GM21528 (cell line): Measurements from ENCODE around the gene CDH8.

Experiments used
- ATAC-seq: cut with Tn5 transposase; IDR thresholded peaks from one replicate; pipeline ENCODE4 v1.9.1; 2021; ENCODE audit warnings: mild to moderate bottlenecking, moderate library complexity; ENCODE audit not compliant: unreplicated experiment, low FRiP score

Gene CDH8, protein sequence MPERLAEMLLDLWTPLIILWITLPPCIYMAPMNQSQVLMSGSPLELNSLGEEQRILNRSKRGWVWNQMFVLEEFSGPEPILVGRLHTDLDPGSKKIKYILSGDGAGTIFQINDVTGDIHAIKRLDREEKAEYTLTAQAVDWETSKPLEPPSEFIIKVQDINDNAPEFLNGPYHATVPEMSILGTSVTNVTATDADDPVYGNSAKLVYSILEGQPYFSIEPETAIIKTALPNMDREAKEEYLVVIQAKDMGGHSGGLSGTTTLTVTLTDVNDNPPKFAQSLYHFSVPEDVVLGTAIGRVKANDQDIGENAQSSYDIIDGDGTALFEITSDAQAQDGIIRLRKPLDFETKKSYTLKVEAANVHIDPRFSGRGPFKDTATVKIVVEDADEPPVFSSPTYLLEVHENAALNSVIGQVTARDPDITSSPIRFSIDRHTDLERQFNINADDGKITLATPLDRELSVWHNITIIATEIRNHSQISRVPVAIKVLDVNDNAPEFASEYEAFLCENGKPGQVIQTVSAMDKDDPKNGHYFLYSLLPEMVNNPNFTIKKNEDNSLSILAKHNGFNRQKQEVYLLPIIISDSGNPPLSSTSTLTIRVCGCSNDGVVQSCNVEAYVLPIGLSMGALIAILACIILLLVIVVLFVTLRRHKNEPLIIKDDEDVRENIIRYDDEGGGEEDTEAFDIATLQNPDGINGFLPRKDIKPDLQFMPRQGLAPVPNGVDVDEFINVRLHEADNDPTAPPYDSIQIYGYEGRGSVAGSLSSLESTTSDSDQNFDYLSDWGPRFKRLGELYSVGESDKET

DNA sequence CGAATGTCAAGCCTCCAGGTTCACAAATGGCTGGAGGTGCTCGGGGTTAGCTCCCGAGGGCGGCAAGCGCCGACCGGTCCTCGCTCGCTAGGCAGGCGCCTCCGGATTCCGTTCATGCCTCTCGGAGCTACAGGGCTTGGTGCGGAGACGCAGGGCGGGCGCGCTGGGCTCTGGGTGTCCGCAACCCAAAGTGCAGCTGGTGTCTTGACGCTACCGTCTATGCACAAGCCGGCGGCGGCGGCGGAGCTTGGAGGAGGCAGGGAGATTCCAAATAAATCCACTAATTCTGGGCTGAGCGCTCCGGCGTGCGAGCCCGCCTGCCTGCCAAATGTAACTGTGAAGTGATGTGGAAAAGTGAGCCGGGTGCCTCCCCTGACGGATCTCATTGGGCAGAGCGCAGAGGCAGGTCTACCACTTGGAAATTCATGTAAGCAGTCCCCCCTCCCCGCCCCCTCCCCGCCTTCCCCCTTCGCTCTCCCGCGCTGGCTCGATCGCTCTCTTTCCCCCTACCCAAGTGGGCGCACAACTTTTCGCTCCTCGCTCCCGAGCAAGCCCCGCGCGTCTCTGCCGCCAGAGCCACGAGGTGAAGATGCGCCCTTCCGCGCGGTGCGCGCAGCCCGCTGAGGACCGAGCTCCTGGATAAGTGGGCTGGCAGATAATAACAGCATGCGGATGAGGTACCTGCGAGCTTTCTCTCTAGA is at the start of gene CDH8:
TSS of gene CDH8 (minus strand) at position 338 of the 701 bp plus-strand sequence. CDS start 15,035 bp downstream, outside the sequence.
- ATAC-seq = no peak

DNA sequence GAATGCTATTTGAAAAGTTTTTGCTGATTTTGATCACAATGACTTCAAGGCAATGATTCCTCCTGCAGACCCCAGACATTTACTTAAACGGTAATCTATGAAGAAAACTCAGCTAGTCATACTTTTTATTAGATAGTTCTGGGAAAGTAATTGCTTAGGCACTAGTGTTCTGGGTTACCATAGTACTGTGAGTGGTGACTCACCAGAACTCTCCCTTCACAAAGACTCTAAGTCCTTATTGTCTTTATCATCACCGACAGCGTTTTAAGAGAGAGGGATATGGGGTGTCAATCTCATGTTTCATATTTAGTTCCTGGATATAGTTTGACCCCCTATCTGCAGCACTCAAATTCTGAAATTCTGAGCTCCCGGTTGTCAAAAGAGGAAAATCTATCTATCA is 43.0 kb upstream of the CDH8 start:
- ATAC-seq = no peak

DNA sequence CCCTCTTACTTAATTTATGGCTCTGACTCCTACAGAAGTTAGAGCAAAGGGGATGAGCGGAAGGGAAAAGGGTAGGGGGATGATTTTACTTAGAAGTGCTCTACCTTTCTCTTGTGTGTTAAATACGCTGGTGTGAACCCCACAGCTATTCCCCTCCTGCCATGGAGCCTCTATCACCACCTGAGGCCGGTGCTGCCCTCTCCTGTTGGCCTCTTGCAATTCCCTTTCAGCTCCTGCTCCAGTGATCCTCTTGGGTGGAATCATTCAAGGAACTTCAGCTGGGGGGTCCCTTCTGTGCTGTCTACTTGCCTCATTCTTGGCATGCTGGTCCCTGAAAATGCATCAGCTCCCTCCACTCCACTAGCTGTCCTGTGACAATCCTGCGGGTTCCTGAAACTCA is 41.8 kb upstream of the CDH8 start:
- no peak for ATAC-seq

DNA sequence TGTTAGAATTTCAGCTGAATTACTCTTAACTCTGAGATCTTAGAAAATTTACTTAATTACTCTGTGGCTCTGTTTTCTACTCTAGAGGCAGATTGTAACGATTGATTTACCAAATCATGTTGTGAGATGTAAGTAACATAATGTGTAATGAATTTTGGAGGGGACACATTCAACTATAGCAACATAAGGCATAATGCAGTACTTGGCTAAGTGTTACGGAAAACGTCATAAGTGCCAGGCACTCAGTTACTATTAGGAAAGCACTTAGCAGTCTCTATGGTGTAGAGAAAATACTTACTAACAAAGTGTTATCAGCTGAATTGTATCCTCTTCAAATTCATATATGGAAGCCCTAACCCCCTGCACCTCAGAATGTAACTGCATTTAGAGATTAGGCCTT is 40.6 kb upstream of the CDH8 start:
- ATAC-seq = no peak

DNA sequence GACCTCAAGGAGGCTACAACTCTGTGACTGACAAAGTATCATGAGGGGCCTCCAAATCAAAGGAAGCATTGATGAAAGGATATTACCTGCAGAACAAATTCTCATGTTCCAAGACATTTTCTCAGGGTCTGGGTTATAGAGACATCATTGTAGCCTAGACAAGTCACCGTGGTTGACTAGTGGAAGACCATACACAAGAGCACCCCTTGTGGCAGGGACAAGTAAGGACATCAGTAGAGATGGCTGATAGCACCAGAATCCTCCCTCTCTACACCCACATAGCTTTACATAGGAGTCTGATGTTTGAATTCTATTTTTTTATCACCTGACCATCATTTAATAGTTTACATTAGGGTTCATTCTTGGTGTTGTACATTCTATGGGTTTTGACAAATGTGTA is 32.5 kb upstream of the CDH8 start:
- no peak for ATAC-seq

DNA sequence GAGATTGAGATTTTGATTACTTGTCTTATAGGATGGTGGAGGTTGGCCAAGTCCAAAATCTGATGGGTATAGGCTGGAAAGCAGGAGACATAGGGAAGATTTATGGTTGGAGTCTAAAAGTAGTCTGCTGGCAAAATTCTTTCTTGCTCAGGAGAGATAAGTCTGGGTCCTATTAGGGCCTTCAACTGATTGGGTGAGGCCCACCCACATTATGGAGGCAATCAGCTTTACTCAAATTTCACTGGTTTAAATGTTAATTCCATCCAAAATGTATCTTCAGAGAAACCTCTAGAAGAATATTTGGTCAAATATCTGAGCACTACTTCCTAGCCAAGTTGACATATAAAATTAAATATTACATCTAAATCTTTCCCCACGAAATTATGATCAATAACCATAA is 31.7 kb upstream of the CDH8 start:
- ATAC-seq = no peak

DNA sequence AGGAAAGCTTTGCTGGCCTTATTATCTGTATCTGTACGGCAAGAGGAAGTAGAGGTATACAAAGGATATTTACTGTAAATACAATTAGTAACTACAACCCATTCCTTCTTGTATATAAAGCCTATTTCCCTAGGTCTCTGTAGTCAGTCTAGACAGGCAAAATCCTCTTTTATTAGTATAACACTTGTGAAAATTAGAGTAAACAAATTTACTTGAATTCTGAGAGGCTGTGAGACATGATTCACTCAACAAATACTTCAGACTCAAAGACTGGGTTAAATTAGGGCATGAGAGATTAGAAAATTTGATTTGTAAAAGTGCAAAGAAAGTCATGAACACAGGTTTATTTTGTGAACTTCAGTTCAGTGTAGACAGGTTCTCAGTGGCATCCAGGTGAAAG is 30.9 kb upstream of the CDH8 start:
- ATAC-seq = no peak

DNA sequence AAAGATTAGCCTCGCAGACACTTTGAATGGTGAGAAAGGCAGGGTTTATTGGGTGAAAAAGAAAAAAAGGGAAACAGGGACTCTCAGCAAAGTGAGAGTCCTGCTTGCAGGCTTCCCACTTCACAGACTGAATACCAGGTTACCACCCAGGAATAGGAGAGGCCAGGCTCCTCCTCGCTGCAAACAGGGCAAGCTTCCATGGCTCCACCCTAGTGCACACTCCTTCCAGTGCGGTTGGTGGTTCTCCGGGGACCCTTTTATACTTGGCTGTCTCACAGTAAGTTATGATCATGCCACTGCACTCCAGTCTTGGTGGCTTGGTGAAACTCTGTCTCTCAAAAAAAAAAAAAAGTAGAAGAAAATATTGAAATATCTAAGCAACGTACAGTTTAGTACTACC is 30.5 kb upstream of the CDH8 start:
- no peak for ATAC-seq

DNA sequence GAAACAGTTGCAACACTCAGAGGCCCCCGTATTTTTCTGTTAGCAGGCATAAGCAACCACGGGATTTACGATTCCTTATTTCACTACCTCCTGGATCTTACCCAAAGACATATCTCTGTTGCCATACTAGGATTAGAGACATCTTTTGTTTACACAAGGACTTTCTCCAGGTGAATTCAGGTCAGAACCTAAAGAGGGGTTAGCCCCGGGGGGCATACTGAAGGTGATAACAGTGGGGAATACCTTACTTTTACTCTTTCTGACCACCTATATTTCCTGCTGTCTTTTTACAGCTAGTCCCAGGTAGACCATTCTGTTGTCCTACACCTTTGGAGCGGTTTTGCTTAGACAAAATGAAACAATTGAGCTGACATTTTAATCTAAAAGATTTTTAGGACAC is 27.9 kb upstream of the CDH8 start:
- ATAC-seq = no peak

DNA sequence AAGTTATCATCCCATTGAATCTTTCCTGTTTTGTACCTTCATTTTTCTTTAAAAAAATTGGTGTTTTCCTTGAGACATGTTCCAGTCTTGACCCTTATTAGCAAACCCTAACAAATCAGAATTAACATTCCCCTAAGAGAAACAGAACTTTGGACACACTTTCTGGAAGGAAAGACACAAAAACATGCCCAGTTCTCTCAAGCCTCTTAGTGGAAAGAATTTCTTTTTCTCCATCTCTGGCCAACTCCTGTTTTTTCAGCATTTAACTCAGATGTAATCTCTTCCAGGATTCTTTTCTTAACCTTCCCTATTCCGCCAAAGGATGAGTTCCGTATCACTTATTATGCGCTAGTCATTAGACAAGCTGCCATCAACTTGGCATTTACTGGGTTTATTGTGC is 23.9 kb upstream of the CDH8 start:
- ATAC-seq = no peak

DNA sequence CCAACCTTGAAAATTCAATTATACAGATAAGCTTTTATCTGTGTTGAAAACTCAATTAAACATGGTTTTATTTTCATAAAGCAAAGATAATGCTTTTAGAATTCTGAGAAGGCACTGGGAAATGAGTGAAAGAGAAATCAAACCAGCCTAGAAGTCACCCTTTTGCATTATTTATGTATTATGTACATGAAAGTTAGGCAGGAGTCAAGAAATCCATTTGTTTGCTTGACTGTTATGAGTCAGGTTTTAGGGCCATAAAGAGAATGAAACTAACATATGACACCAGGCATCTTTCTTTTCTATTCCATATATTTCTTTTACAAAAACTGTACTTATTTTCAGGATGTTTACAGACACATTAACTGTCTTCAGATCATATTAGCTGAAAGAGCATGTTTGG is 23.3 kb upstream of the CDH8 start:
- no peak for ATAC-seq

DNA sequence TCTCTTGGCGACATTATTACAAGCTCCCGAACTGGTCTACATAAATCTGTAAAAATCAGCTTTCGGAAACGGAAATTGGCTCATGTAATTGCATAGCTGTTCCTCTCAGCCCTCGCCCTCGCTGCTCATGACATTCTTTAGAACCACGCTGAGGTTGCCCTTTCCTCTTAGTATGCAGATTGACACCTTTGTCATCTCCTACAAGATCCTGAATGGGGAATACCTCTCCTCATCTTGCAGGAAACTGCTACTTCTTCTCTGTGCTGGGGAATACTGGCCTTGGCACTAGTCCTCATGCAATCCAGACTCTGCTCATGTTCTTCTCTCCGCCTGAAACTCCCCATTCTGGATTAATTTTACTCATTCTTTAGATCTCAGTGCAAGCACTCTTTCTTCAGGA is 22.2 kb upstream of the CDH8 start:
- ATAC-seq = no peak

DNA sequence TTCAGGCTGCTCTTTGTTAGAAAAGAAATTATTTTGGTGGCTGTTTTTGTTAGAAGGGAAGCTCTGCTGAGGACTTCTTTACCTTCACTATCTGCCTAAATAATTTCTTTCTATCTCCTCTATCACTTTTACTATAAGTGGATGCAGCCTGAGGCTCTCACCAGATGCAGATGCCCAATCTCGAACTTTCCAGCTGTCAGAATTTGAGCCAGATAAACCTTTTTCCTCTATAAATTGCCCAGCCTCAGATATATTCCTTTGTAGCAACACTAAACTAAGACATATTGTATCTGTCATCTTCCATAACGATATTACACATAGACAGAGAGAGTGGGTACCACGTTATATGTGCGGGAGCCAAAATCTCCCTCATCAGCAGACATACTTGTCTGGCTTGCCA is 15.7 kb upstream of the CDH8 start:
- ATAC-seq = no peak

DNA sequence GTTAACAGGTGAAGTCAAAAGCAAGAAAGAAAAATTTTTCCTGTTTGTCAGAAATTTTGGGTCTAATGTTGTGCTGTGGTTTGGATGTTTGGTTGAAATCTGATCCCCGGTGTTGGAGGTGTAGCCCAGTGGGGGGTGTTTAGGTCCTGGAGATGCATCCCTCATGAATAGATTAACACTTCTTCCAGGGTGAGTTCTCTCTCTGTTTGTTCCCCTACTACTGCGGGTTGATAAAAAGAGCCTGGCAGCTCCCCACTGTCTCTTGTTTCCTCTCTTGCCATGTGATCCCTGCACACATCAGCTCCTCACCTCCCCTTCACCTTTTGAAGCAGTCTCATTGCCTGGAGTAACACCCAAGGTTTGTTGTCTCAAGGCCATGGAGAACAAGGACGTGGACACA is 14.6 kb upstream of the CDH8 start:
- ATAC-seq = no peak

DNA sequence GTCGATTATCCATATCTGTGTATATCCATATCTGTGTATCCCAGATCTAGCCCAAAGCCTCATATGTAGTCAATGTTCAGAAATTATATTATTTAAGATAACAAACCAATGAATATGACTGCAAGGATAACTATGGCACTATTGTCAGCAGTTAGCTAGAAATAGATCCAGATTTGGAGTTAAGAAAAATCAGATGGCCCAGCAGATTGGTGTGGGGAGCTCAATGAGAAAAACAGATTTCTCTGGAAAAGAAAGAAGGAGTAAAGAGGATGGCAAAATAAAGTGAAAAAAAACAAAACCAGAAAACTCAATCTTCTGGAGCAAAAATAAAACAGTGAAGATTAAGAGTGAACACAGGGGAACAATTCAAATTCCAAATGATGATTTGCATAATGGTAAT is 10.6 kb upstream of the CDH8 start:
- no peak for ATAC-seq

DNA sequence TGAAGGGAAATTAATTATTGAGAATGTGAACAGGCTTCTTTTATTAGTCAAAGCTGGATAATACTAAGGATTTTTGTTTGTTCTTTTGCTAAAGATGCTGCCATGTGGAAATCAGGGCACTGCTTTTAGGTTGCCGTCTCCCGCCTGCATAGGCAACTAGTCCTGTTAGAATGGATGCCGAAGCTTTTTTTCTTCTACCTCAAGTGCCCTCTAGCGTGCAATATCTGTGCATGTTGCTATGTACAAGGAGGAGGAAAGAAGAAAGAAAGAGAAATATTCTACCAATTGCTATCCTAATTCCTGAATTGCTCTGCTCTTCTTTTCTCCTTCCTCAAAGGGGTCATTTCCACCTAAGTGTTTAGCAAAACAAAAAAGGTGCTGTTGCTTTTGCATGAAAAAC is 5.2 kb upstream of the CDH8 start:
- ATAC-seq = no peak

DNA sequence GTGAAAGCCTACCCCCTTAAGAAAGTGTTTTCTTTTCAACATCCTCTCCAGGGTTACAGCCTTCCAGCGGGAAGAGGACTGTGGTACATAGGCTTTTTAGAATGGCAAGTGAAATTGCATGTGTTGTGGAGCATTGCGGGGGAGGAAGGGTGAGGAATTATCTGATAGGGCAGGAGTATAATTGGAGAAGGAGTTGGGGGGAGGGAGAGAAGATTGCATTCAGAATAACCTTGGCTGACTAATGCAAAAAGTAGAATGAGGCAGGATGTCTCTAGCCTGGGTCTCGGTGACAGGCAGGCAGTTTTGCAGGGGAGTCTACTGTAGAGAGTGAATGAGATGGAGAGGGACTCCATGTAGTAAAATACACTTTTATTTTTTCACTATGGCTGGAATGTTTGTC is 2.4 kb upstream of the CDH8 start:
- no peak for ATAC-seq

DNA sequence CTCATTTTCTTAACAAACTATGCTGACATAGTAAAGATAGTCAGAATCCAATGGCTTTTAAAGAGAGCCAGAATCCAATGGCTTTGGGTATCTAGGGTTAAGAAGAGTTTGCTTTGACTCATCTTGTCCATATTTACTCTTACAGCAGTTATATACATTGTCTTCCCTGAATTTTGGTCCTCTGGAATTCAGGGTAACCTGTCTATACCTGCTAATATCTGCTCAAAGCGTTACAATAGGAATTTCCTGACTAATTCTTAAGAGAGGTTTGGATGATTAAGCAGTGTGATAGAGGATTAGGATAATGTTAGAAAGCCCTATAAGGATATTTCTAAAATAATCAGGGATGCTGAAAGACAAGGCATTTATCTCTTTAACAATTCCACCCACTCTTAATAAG is 2.0 kb upstream of the CDH8 start:
- ATAC-seq = no peak

DNA sequence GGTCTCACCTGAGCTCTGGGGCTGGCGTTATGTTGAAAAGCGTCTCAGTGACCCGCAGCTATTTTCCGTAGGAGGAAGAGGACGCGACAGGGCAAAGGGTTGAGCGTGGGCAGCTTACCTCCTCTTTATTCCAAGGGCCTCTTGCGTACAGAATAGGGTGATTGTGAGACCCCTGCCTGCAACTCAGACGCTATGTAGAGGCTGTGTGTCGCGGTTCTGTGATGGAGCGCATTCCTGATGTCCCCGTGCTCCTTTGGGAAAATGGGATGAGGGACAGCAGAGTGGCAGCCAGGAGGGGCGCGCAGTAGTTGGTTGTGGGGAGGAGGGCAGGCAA is 531 bp upstream of the CDH8 start:
- no peak for ATAC-seq

DNA sequence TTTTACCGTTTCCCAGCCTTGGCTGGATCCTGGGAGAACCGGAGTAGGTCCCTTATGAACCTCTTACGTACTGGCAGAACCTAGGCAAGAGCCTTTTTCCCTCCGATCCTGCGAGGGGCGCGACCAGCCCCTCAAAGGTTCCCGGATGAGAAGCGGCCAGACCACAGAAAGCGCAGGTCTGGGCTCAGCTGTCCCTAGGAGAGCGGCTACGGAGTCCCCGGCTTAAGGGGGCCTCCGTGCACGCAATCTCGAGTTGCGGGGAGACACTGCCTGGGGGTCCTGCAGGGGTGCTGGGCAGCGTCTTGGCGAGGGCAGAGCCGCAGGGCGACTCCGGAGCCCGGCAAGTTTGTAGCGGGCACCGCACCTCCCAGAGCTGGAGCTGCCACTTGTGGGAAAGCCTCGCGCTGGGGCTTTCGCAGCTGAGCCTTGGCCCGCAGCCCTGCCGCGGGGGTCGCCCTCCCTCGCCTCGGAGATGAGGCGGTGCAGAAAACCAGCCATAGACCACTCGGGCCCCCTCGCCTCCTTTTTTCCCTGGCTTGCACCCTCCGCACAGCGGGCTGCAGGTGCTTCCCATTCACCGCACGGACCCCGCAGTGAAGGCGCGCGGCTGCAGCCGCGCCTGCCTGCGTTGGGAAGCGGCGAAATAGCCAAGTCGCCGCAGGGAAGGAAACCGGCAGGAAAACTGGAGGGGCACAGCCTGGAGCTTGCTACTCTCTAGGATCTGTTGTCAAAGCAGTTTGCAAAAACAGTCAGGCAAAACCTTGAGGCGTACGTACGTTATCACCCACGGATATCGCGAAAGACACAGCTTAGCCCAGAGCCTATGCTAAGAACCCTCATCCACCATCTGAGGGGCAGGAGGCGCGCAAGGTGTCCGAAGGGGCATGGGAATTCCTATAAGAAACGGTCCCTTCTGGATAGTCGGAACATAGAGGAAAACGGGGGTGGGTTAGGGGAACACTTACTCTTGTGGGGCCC is 834 bp downstream of the CDH8 start:
- ATAC-seq = no peak
